KMS-11 (cell line): Measurements from ENCODE around the gene AMPD2.

ENCODE experiments used
- H2AFZ ChIP-seq: fragments of 200-600 bp; sonication (generic); 2 replicates; pipeline ENCODE4 v1.6.1; 2016; ENCODE audit warnings: antibody characterized with exemption, mixed run types, low read depth
- H3K27ac ChIP-seq: fragments of 200-600 bp; sonication (generic); 2 replicates; pipeline ENCODE4 v1.6.1; 2016; ENCODE audit warnings: mild to moderate bottlenecking, mixed run types
- H3K27me3 ChIP-seq: fragments of 200-600 bp; sonication (generic); 2 replicates; pipeline ENCODE4 v1.6.1; 2017; ENCODE audit warnings: mild to moderate bottlenecking, low read depth, mixed run types, moderate library complexity; ENCODE audit not compliant: insufficient read depth
- H3K36me3 ChIP-seq: fragments of 200-600 bp; sonication (generic); 2 replicates; pipeline ENCODE4 v1.6.1; 2017; ENCODE audit warnings: mild to moderate bottlenecking, mixed run types; ENCODE audit not compliant: insufficient read depth
- H3K4me1 ChIP-seq: fragments of 200-600 bp; sonication (generic); 2 replicates; pipeline ENCODE4 v1.6.1; 2016; ENCODE audit warnings: mild to moderate bottlenecking, low read depth, mixed run types; ENCODE audit not compliant: poor library complexity, severe bottlenecking
- H3K4me2 ChIP-seq: fragments of 200-600 bp; sonication (generic); 2 replicates; pipeline ENCODE4 v1.7.0; 2016; ENCODE audit warnings: mild to moderate bottlenecking, mixed run types
- H3K4me3 ChIP-seq: fragments of 200-600 bp; sonication (generic); IDR thresholded peaks from 2 replicates; pipeline ENCODE4 v1.6.1; 2017; ENCODE audit warnings: low read depth, low read length, mixed read lengths; ENCODE audit not compliant: insufficient read depth
- H3K79me2 ChIP-seq: fragments of 200-600 bp; sonication (generic); 2 replicates; pipeline ENCODE4 v1.6.1; 2016; ENCODE audit warnings: low read depth, mixed run types; ENCODE audit not compliant: insufficient read depth
- H3K9ac ChIP-seq: fragments of 200-600 bp; sonication (generic); 2 replicates; pipeline ENCODE4 v1.6.1; 2016; ENCODE audit warnings: mild to moderate bottlenecking, mixed run types
- H4K20me1 ChIP-seq: fragments of 200-600 bp; sonication (generic); 2 replicates; pipeline ENCODE4 v1.6.1; 2016; ENCODE audit warnings: mild to moderate bottlenecking, mixed run types; ENCODE audit not compliant: insufficient read depth
- TF ChIP-seq, protein P1 (sequence below): fragments of 200-600 bp; sonication (generic); conservative IDR thresholded peaks from 2 replicates; pipeline ENCODE4 v1.6.1; 2017; ENCODE audit warnings: low read depth, mild to moderate bottlenecking, antibody characterized with exemption, low read length, moderate library complexity, mixed read lengths

AMPD2 gene

DNA sequence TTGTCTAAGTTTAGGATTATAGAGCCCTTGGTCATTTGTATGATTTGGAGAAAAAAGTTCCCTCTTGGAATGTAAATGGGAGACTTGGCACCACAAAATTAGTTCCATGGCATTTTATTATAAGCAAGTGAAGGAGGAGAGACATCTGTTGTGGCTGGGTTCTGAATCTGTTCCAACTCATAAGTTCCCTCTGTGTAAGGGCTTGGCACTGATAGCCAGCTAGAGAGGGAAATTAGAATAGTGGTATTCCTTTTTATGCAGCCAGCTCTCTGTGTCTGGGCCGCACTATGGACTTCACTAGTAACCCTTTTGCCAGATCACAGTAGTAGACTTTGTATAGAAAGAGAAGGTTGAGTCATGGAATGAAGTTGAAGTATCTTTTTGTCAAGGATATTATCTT lies 40.1 kb upstream of the AMPD2 start:
- no peak overlapping the region for H3K9ac ChIP-seq
- TF ChIP-seq, protein P1, sequence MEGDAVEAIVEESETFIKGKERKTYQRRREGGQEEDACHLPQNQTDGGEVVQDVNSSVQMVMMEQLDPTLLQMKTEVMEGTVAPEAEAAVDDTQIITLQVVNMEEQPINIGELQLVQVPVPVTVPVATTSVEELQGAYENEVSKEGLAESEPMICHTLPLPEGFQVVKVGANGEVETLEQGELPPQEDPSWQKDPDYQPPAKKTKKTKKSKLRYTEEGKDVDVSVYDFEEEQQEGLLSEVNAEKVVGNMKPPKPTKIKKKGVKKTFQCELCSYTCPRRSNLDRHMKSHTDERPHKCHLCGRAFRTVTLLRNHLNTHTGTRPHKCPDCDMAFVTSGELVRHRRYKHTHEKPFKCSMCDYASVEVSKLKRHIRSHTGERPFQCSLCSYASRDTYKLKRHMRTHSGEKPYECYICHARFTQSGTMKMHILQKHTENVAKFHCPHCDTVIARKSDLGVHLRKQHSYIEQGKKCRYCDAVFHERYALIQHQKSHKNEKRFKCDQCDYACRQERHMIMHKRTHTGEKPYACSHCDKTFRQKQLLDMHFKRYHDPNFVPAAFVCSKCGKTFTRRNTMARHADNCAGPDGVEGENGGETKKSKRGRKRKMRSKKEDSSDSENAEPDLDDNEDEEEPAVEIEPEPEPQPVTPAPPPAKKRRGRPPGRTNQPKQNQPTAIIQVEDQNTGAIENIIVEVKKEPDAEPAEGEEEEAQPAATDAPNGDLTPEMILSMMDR, result no peak
- H3K4me3 ChIP-seq, result no peak overlapping the region
- H3K4me2 ChIP-seq, result no peak overlapping the region
- H3K27ac ChIP-seq, result no peak overlapping the region
- H2AFZ ChIP-seq, result no peak overlapping the region
- H3K79me2 ChIP-seq, result no peaks in the 10 kb centered on the region
- H3K4me1 ChIP-seq, result no peaks in the 10 kb centered on the region
- H3K27me3 ChIP-seq, result no peaks in the 10 kb centered on the region
- no peaks in the 10 kb centered on the region for H4K20me1 ChIP-seq
- peaks cover 3% of the 10 kb centered on the region; the same call in 1 of the 2 replicates for H3K36me3 ChIP-seq

DNA sequence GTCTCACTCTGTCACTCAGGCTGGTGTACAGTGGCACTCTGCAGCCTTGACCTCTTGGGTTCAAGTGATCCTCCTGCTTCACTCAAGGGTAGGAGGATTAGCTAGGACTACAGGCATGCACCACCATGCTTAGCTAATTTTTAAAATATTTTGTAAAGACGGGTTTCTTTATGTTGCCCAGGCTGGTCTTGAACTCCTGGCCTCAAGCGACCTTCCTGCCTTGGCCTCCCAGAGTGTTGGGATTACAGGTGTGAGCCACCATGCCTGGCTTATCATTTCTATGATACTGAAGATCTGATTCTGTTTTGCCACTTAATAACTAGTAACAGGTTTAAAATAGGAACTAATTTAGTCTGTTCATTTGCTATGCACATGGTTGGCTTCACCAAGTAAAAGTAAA lies 37.6 kb upstream of the AMPD2 start:
- Histone ChIP-seq H3K4me1 (no peaks in the 10 kb centered on the region), H3K36me3 (peaks cover 8% of the 10 kb centered on the region; the same call in 1 of the 2 replicates), H3K9ac (no peak overlapping the region), H3K27me3 (no peaks in the 10 kb centered on the region), H3K79me2 (no peaks in the 10 kb centered on the region), H3K4me3 (no peak overlapping the region), H4K20me1 (no peaks in the 10 kb centered on the region), H3K4me2 (no peak overlapping the region), H3K27ac (no peak overlapping the region), H2AFZ (no peak overlapping the region)
- TF ChIP-seq, protein P1, result no peak

DNA sequence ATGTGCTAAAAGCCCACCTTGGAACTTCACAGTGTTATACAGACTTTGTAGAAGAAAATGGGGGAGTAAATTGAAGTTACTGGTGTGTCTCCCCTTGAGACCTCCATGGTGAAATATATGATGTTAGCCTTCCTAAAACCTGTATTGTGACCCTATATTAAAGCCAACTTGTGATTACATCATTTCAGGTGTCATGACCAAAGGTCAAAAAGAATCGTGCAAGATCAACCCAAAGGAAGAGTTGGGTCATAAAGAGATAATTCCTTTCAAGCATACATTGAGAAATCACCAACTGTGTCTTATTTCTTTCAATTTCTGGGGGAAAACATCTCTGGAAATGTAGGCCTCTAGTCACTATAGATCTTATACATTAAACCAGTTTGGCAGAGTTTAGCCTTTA lies 34.9 kb upstream of the AMPD2 start:
- no peaks in the 10 kb centered on the region for H3K79me2 ChIP-seq
- no peak overlapping the region for H2AFZ ChIP-seq
- TF ChIP-seq, protein P1, result no peak
- H3K9ac ChIP-seq, result no peak overlapping the region
- H4K20me1 ChIP-seq, result no peaks in the 10 kb centered on the region
- H3K36me3 ChIP-seq, result peaks cover 6% of the 10 kb centered on the region; the same call in 1 of the 2 replicates
- no peak overlapping the region for H3K4me3 ChIP-seq
- no peak overlapping the region for H3K4me2 ChIP-seq
- no peak overlapping the region for H3K27ac ChIP-seq
- no peaks in the 10 kb centered on the region for H3K4me1 ChIP-seq
- H3K27me3 ChIP-seq, result no peaks in the 10 kb centered on the region

DNA sequence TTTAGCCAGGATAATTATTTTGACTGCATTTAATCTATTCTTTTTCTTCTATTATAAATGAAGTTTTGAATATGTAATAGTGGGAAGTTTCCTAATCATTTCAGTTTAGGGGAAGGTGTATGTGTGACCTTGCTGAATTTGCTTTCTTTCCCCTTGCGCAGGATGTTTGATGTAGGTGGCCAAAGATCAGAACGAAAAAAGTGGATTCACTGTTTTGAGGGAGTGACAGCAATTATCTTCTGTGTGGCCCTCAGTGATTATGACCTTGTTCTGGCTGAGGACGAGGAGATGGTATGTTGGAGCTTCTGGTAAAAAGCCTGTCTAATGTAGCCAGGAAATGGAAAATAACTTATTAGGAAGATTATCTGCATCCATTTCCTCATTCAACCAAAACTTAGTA lies 33.6 kb upstream of the AMPD2 start:
- TF ChIP-seq, protein P1, result no peak
- Histone ChIP-seq H3K36me3 (peaks cover 6% of the 10 kb centered on the region; the same call in 1 of the 2 replicates), H3K4me1 (no peaks in the 10 kb centered on the region), H3K4me3 (no peak overlapping the region), H4K20me1 (no peaks in the 10 kb centered on the region), H2AFZ (no peak overlapping the region), H3K27me3 (no peaks in the 10 kb centered on the region), H3K27ac (no peak overlapping the region), H3K4me2 (no peak overlapping the region), H3K9ac (no peak overlapping the region), H3K79me2 (no peaks in the 10 kb centered on the region)
